GM21381 (cell line): ENCODE data around the gene EDEM1.
A peak's percentile ranks its signal among the peaks of the same experiment; 100 is the strongest.
"Not testable (repeated sequence)": the region's sequence is repeated elsewhere in the genome, so short reads cannot be mapped to it uniquely, and the experiment has no call there.

Experiments
- ATAC-seq: cut with Tn5 transposase; IDR thresholded peaks from one replicate; pipeline ENCODE4 v1.9.1; 2021; ENCODE audit warnings: mild to moderate bottlenecking, moderate library complexity; ENCODE audit not compliant: unreplicated experiment

Gene EDEM1

GRCh38 chr3:5172018-5172417 lies 15.5 kb upstream of the EDEM1 start:
- no peak for ATAC-seq

- not testable (repeated sequence) for ATAC-seq
These were observed 8.5 kb upstream of the EDEM1 start for GRCh38 chr3:5179036-5179435.

GRCh38 chr3:5181469-5182141 lies 5.9 kb upstream of the EDEM1 start:
- peak; percentile 65 for ATAC-seq

GRCh38 chr3:5183714-5184113 lies 3.8 kb upstream of the EDEM1 start:
- ATAC-seq: not testable (repeated sequence)

DNA sequence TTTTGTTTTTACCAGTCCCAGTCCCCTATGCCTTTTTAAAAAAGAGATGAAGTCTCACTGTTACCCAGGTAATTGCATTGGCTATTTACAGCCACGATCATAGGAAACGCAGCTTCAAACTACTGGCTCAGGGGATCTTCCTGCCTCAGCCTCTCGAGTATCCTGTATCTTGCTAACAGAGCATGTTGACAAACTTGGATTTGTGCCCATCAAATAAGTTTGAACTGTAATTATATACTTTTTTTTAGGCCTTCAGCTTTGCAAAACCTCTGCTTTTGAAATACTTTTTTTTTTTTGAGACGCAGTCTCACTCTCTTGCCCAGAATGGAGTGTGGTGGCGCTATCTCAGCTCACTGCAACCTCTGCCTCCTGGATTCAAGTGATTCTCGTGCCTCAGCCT lies 3.0 kb upstream of the EDEM1 start:
- ATAC-seq: no peak

DNA sequence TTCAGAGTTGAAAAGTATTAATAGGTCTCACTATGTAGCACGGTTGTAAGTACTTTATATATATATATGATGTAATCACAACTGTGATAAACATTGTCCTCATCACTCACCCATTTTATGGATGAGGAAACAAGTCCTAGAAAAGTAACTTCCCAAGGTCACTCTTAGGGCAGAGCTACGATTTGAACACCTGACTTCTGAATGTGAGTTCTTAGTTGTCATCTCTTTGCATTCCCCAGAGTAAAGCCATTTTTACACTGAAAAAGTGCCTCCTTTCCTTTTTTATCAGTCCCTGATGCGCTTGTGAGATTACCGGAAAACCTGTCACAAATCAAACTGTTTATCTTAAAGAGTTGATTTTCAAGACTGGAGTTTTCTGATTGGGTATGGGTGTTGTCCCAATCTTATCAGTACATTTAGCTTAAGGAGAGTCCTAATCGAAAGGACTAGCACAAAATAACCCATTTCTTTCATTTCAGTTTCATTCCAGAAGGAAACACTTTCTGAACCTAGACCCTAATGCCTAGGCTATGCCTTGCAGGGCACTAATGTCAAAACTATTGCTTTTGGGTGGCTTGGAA lies 2.3 kb upstream of the EDEM1 start:
- ATAC-seq: no peak

GRCh38 chr3:5186089-5186857 lies 1.2 kb upstream of the EDEM1 start:
- ATAC-seq: no peak

- no peak for ATAC-seq
These were observed 700 bp upstream of the EDEM1 start for GRCh38 chr3:5186858-5187155.

DNA sequence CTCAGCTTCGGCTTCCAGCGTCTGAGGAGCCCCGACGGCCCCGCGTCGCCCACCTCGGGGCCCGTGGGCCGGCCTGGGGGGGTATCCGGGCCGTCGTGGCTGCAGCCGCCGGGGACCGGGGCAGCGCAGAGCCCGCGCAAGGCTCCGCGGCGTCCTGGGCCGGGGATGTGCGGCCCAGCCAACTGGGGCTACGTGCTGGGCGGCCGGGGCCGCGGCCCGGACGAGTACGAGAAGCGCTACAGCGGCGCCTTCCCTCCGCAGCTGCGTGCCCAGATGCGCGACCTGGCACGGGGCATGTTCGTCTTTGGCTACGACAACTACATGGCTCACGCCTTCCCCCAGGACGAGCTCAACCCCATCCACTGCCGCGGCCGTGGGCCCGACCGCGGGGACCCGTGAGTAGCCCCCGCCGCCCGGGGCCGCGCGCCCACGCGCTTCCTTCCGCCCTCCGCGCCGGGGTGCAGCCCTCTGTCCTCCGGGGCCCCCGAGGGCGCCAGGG lies 462 bp downstream of the EDEM1 start:
- peak; percentile 16 for ATAC-seq

GRCh38 chr3:5188419-5189221 lies 1.1 kb downstream of the EDEM1 start:
- no peak for ATAC-seq

GRCh38 chr3:5190147-5190791 lies 2.8 kb downstream of the EDEM1 start:
- no peak for ATAC-seq

- no peak for ATAC-seq
These were observed 4.2 kb downstream of the EDEM1 start for GRCh38 chr3:5191555-5192304.

GRCh38 chr3:5192571-5193365 lies 5.3 kb downstream of the EDEM1 start:
- ATAC-seq: no peak

- ATAC-seq: no peak
These were observed 6.8 kb downstream of the EDEM1 start for GRCh38 chr3:5194341-5194740.

- peak; percentile 39 for ATAC-seq
These were observed 7.4 kb downstream of the EDEM1 start for GRCh38 chr3:5194801-5195509.

DNA sequence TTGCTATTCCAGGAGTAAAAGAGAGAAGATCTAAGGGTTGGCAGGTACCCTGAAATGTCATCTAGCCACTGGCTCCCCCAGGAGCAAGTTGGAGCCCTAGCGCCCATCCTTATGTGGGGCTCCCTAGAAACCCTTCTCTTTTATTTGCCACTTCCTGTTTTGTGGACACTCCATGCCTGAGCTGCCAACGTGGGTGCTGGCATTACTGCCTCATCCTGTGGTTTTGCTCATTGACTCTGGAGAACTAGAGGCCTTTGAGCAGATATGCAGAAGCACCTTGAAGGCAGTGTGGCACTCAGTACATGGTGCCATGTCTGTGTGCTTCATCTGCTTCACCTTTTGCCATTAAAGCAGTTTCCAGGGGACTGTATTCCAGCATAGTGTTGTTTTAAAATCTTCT lies 8.1 kb downstream of the EDEM1 start:
- ATAC-seq: no peak

DNA sequence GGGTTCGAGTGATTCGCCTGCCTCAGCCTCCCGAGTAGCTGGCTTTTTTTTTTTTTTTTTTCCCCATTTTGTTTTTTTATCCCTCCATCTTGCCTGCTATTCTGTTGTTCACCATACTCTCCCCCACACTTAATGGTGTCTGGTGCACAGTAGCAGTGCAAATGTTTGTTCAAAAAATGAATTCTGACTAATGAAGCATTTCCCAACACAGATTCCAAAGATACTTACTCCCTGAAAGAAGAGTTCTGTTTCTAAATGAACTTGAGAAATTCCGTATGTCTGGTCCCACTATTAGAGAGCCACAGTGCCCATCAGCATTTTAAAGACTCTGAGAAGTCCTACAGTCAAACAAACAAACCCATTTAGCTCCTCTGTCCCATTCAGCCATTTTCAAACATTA lies 9.5 kb downstream of the EDEM1 start:
- no peak for ATAC-seq

DNA sequence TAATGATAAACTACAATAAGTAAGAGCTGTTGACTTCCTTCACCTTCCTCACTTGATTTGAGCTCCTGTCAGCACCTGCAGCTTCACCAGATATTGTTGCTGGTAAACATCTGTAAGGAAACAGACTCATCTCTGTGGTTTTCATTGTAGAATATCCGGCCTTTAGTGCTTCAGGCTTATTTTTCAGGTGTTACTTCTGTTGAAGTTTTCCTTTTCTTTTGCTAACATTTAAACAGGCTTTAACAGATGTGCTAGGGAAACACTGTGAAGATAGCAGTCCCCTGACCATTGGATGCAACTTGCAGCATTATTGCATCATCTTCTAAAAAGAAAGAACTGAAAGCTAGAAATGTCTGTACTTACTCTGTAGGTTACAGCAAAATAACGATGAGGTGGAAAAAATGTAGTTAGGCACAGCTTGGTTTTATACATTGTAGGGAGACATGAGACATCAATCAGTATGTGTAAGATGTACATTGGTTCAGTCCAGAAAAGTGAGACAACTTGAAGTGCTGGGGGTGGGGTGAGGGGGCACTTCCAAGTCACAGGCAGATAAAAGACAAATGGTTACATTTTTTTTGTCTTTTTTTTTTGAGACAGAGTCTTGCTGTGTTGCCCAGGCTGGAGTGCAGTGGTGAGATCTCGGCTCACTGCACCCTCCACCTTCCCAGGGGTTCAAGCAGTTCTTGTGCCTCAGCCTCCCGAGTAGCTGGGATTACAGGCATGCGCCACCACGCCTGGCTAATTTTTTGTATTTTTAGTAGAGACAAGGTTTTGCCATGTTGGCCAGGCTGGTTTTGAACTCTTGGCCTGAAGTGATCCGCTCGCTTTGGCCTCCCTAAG lies 10.2 kb downstream of the EDEM1 start:
- peak; percentile 61 for ATAC-seq
